Measurements from ENCODE around the gene SCYL2. TPM values are rescaled to one million over a fixed set of nuclear protein-coding genes. Genes with fewer than 3 reads are reported as not detected.
"Not testable (repeated sequence)": the region's sequence is repeated elsewhere in the genome, so short reads cannot be mapped to it uniquely, and the experiment has no call there.

SCYL2 gene
- total RNA-seq, 5 donors from 2014 or later (not counting 1 experiment from before 2014, with no cell fraction given), result 33.1 to 43.4 (median 36.7) TPM

DNA sequence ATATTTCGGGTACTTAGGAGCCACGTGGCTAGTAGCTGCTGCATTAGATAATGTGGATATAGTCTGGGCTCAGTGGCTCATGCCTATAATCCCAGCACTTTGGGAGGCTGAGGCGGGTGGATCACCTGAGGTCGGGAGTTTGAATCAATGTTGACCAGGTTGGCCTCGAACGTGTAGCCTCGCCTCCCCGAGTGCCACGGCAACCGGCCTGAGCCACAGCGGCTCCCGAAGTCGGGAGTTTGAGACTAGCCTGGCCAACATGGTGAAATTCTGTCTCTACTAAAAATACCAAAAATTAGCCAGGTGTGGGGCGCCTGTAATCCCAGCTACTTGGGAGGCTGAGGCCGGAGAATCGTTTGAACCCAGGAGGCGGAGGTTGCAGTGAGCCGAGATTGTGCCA lies 77.4 kb downstream of the SCYL2 start:
- POLR2A ChIA-PET; CTCF ChIA-PET; H3K27me3 Mint-ChIP-seq; H3K27ac Mint-ChIP-seq; H3K4me3 Mint-ChIP-seq; H3K9me3 ChIP-seq; ATAC-seq (replicated peaks in 1 of 4); H3K27ac ChIP-seq (ENCODE audit: low read length); H3K4me1 Mint-ChIP-seq; DNase-seq; H3K36me3 ChIP-seq (ENCODE audit: control insufficient read depth in 2 of 2, extremely low read depth in 1 of 2, insufficient read depth in 1 of 2, low read length in 1 of 2); H3K4me3 ChIP-seq (ENCODE audit: control insufficient read depth in 1 of 2, extremely low read depth in 1 of 2, low read length in 1 of 2); H3K9me3 Mint-ChIP-seq; H3K4me1 ChIP-seq (ENCODE audit: control insufficient read depth in 1 of 2, extremely low read depth in 1 of 2, insufficient read depth in 2 of 2, low read length in 2 of 2); H3K27me3 ChIP-seq (replicated peaks in 1 of 2; ENCODE audit: control insufficient read depth in 2 of 2, extremely low read depth in 1 of 2, insufficient read depth in 2 of 2, low read length in 1 of 2): not testable (repeated sequence)
- WGBS (ENCODE audit: insufficient coverage), result 93% methylated on average over 11 of the region's 18 CpGs
- H3K36me3 Mint-ChIP-seq, result peaks cover 13% of the 10 kb centered on the region

DNA sequence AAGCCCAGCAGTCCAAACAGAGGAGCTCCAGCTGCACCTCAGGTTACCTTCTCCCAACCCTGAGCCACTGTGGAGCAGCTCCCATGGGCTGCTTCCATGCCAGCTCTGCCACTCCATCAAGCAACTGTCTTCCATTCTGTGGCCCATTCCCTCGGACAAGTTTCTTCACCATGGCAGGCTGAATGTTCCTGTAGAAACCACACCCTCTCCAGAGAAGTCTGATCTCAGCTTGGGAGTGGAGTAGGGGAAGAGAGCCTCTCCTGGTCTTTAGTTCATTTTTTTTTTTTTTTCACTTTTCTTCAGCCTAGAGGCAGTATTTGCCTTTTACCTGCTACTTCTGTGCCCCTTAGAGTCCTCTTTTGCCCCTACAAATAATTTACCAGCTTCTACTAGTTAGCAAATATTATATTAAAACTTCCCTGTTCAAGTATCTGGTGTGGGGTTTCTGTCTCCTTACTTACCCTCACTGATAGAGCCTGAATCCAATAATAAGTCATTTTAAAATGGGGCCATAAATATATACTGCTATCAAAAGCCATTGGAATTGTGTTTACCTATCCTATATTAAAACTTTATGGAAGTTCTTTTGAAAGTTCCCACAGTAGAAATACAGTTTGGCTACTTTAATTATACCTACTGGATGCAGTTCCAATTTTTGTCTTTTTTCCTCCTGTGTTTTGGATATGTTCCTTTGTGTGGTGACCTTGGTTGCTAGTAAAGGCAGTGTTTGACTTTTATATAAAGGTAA lies 78.2 kb downstream of the SCYL2 start:
- CTCF ChIA-PET, result no interaction called here
- H3K36me3 Mint-ChIP-seq, result peaks cover 8% of the 10 kb centered on the region
- H3K9me3 Mint-ChIP-seq, result peaks cover 0 to 3% (median 2%) of the 10 kb centered on the region in 3 donors
- no peaks in the 10 kb centered on the region for H3K4me1 ChIP-seq (ENCODE audit: control insufficient read depth in 1 of 2, extremely low read depth in 1 of 2, insufficient read depth in 2 of 2, low read length in 2 of 2)
- ATAC-seq (replicated peaks in 1 of 4) (no peak), DNase-seq (no peak)
- no CpG with 5 or more reads among the region's 1 CpG for WGBS (ENCODE audit: insufficient coverage)
- H3K36me3 ChIP-seq (ENCODE audit: control insufficient read depth in 2 of 2, extremely low read depth in 1 of 2, insufficient read depth in 1 of 2, low read length in 1 of 2), result no peaks in the 10 kb centered on the region
- POLR2A ChIA-PET, result no interaction called here
- no peaks in the 10 kb centered on the region for H3K27me3 ChIP-seq (replicated peaks in 1 of 2; ENCODE audit: control insufficient read depth in 2 of 2, extremely low read depth in 1 of 2, insufficient read depth in 2 of 2, low read length in 1 of 2)
- H3K4me1 Mint-ChIP-seq, result no peaks in the 10 kb centered on the region
- H3K27me3 Mint-ChIP-seq, result no peaks in the 10 kb centered on the region
- no peak overlapping the region for H3K4me3 Mint-ChIP-seq
- no peak overlapping the region for H3K4me3 ChIP-seq (ENCODE audit: control insufficient read depth in 1 of 2, extremely low read depth in 1 of 2, low read length in 1 of 2)
- no peak overlapping the region for H3K27ac ChIP-seq (ENCODE audit: low read length)
- no peaks in the 10 kb centered on the region for H3K9me3 ChIP-seq
- H3K27ac Mint-ChIP-seq, result no peak overlapping the region

DNA sequence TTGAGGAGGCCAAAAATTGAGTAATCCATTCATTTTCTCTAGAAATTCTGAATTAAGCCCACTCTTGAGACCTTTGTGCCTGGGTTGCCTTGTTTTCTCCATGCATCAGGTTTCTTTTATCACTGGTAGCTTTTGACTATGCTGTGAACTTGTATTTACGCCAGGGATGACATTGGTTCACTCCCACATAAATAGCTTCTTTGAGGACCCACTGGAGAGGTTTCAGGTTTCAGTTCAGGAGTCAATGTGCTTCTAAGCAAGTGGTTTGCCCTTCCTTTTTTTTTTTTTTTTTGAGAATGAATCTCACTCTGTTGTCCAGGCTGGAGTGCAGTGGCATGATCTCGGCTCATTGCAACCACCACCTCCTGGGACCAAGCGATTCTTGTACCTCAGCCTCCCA lies 79.7 kb downstream of the SCYL2 start:
- no peak overlapping the region for H3K27ac ChIP-seq (ENCODE audit: low read length)
- no peaks in the 10 kb centered on the region for H3K27me3 ChIP-seq (replicated peaks in 1 of 2; ENCODE audit: control insufficient read depth in 2 of 2, extremely low read depth in 1 of 2, insufficient read depth in 2 of 2, low read length in 1 of 2)
- Mint-ChIP-seq H3K27ac (no peak overlapping the region), H3K27me3 (no peaks in the 10 kb centered on the region), H3K9me3 (peaks cover 0 to 3% (median 2%) of the 10 kb centered on the region in 3 donors), H3K4me1 (no peaks in the 10 kb centered on the region), H3K4me3 (no peak overlapping the region), H3K36me3 (peaks cover 6% of the 10 kb centered on the region)
- no peaks in the 10 kb centered on the region for H3K9me3 ChIP-seq
- CTCF ChIA-PET, result no interaction called here
- POLR2A ChIA-PET, result no interaction called here
- no peak overlapping the region for H3K4me3 ChIP-seq (ENCODE audit: control insufficient read depth in 1 of 2, extremely low read depth in 1 of 2, low read length in 1 of 2)
- H3K4me1 ChIP-seq (ENCODE audit: control insufficient read depth in 1 of 2, extremely low read depth in 1 of 2, insufficient read depth in 2 of 2, low read length in 2 of 2), result no peaks in the 10 kb centered on the region
- no peak for ATAC-seq (replicated peaks in 1 of 4)
- WGBS (ENCODE audit: insufficient coverage), result no CpG with 5 or more reads among the region's 3 CpGs
- no peaks in the 10 kb centered on the region for H3K36me3 ChIP-seq (ENCODE audit: control insufficient read depth in 2 of 2, extremely low read depth in 1 of 2, insufficient read depth in 1 of 2, low read length in 1 of 2)
- no peak for DNase-seq

DNA sequence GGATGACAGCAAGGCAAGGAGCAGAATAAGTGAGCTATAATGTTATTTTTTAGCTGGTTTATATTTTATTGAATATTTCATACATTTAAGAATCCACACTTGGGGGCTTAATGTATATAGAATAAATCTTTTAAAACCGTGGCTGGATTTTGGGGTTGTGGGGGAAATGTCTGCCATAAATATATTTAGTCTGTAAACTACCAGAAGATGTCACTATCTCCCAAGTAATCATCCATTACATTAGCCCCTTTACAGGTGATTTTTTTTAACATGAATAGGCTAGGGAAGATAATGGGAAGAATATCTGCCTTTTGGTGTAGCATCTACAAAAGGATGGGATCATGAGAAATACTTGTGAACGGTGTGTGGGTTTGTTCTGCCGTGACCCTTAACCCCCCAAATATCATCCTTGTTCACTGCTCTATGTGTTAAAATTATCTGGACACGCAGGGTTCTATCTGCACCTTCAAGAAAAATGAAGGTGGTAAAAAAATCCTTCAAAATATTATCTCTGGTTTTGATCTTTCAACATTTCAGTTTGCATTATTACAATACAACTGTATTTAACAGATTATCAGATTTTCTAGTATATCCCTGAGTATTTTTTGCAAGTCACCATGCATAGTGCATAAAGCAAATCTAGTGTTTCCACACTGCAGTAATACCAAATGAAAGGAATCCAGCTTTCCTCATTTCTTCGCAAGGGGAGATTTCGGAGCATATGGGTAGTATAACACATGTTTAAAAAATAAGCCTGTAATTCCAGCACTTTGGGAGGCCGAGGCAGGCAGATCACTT lies 81.9 kb downstream of the SCYL2 start:
- H3K27ac ChIP-seq (ENCODE audit: low read length), result no peak overlapping the region
- DNase-seq (no peak), ATAC-seq (replicated peaks in 1 of 4) (no peak)
- Mint-ChIP-seq H3K27ac (no peak overlapping the region), H3K4me3 (no peak overlapping the region), H3K36me3 (no peaks in the 10 kb centered on the region), H3K4me1 (no peaks in the 10 kb centered on the region), H3K27me3 (peaks cover 4 to 7% of the 10 kb centered on the region in 2 donors), H3K9me3 (no peaks in the 10 kb centered on the region)
- CTCF ChIA-PET, result no interaction called here
- no peak overlapping the region for H3K4me3 ChIP-seq (ENCODE audit: control insufficient read depth in 1 of 2, extremely low read depth in 1 of 2, low read length in 1 of 2)
- no peaks in the 10 kb centered on the region for H3K36me3 ChIP-seq (ENCODE audit: control insufficient read depth in 2 of 2, extremely low read depth in 1 of 2, insufficient read depth in 1 of 2, low read length in 1 of 2)
- no peaks in the 10 kb centered on the region for H3K9me3 ChIP-seq
- H3K4me1 ChIP-seq (ENCODE audit: control insufficient read depth in 1 of 2, extremely low read depth in 1 of 2, insufficient read depth in 2 of 2, low read length in 2 of 2), result no peaks in the 10 kb centered on the region
- POLR2A ChIA-PET, result no interaction called here
- 83% methylated on average over 2 of the region's 7 CpGs for WGBS (ENCODE audit: insufficient coverage)
- H3K27me3 ChIP-seq (replicated peaks in 1 of 2; ENCODE audit: control insufficient read depth in 2 of 2, extremely low read depth in 1 of 2, insufficient read depth in 2 of 2, low read length in 1 of 2), result no peaks in the 10 kb centered on the region

DNA sequence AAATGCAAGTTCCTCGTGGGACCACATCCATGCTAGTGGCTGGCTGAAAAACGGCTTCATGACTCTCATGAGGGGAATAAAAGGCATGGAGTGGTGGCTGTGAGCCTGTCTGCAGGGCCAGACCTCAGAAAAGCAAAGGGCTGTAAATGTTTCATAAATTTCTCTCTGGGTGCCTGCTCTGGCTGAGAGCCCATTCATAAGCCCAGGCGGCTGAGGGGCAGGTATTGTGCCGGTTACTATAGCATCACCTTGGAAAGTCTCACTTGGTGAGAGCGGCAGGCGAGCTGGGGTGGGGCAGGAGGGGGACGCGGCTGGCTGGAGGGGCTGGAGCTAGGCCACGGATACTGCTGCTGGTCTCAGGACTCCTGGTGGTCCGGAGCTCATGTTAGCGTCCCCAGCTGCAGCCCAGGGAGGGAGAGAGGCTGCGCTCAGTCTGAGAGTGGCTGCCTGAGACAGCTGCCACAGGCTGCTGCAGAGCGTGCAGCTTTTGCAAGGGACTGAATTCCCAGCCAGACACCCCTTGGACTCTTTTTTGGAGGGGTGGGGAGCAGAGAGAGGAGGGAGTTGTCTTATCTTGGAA lies 89.8 kb downstream of the SCYL2 start, which contains the start of gene SLC17A8:
Gene SLC17A8 (plus strand): TSS at position 431 of the 580 bp plus-strand sequence. CDS start 318 bp downstream, outside the sequence.
- no peaks in the 10 kb centered on the region for H3K4me1 Mint-ChIP-seq
- Histone ChIP-seq H3K36me3 (ENCODE audit: control insufficient read depth in 2 of 2, extremely low read depth in 1 of 2, insufficient read depth in 1 of 2, low read length in 1 of 2) (no peaks in the 10 kb centered on the region), H3K9me3 (no peaks in the 10 kb centered on the region), H3K4me1 (ENCODE audit: control insufficient read depth in 1 of 2, extremely low read depth in 1 of 2, insufficient read depth in 2 of 2, low read length in 2 of 2) (no peaks in the 10 kb centered on the region), H3K4me3 (ENCODE audit: control insufficient read depth in 1 of 2, extremely low read depth in 1 of 2, low read length in 1 of 2) (no peak within 1 kb of the TSS), H3K27me3 (replicated peaks in 1 of 2; ENCODE audit: control insufficient read depth in 2 of 2, extremely low read depth in 1 of 2, insufficient read depth in 2 of 2, low read length in 1 of 2) (peaks cover 0 to 6% of the 10 kb centered on the region in 2 experiments), H3K27ac (ENCODE audit: low read length) (no peak within 1 kb of the TSS)
- ChIA-PET CTCF (no interaction called here), POLR2A (no interaction called here)
- no peaks in the 10 kb centered on the region for H3K36me3 Mint-ChIP-seq
- ATAC-seq (replicated peaks in 1 of 4) (no peak), DNase-seq (no peak)
- 49% methylated on average over 13 of the region's 13 CpGs for WGBS (ENCODE audit: insufficient coverage)
- no peak within 1 kb of the TSS for H3K4me3 Mint-ChIP-seq
- H3K27ac Mint-ChIP-seq, result no peak within 1 kb of the TSS
- no peaks in the 10 kb centered on the region for H3K9me3 Mint-ChIP-seq
- H3K27me3 Mint-ChIP-seq, result peaks cover 36 to 53% of the 10 kb centered on the region in 2 donors

DNA sequence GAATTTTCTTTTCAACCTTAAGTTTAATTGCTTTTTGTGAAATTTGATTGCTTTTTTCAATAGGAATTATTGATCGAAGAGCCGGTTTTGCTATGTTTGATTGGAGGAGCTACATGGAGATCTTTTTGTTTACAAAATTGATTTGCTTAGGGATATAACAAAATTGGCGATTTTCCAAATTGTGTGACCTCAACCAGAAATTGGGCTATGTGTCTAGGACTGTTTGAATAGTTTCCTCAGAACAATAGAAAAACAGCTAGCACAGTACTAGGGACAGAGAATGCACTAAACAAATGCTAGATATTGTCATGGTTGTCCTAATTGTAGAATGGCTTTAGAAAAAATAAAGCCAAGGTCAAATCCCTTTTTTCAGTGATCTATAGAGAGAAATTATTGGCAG lies 92.3 kb downstream of the SCYL2 start:
- Histone ChIP-seq H3K4me3 (ENCODE audit: control insufficient read depth in 1 of 2, extremely low read depth in 1 of 2, low read length in 1 of 2) (no peak overlapping the region), H3K27ac (ENCODE audit: low read length) (no peak overlapping the region), H3K27me3 (replicated peaks in 1 of 2; ENCODE audit: control insufficient read depth in 2 of 2, extremely low read depth in 1 of 2, insufficient read depth in 2 of 2, low read length in 1 of 2) (peaks cover 0 to 12% of the 10 kb centered on the region in 2 experiments), H3K4me1 (ENCODE audit: control insufficient read depth in 1 of 2, extremely low read depth in 1 of 2, insufficient read depth in 2 of 2, low read length in 2 of 2) (no peaks in the 10 kb centered on the region), H3K36me3 (ENCODE audit: control insufficient read depth in 2 of 2, extremely low read depth in 1 of 2, insufficient read depth in 1 of 2, low read length in 1 of 2) (no peaks in the 10 kb centered on the region), H3K9me3 (no peaks in the 10 kb centered on the region)
- ATAC-seq (replicated peaks in 1 of 4), result no peak
- 100% methylated on average over 2 of the region's 3 CpGs for WGBS (ENCODE audit: insufficient coverage)
- H3K4me3 Mint-ChIP-seq, result no peak overlapping the region
- DNase-seq, result no peak
- ChIA-PET POLR2A (no interaction called here), CTCF (no interaction called here)
- H3K27me3 Mint-ChIP-seq, result peaks cover 33 to 47% of the 10 kb centered on the region in 2 donors
- H3K4me1 Mint-ChIP-seq, result no peaks in the 10 kb centered on the region
- H3K27ac Mint-ChIP-seq, result no peak overlapping the region
- H3K36me3 Mint-ChIP-seq, result no peaks in the 10 kb centered on the region
- H3K9me3 Mint-ChIP-seq, result no peaks in the 10 kb centered on the region

Data from T-cell (primary cell).